ENCODE results near the gene PSMD13.

PSMD13 gene

GRCh38 chr11:299081-299891 lies 62.5 kb downstream of the PSMD13 start, which contains the start of gene IFITM5:
Gene IFITM5 (minus strand): TSS chr11:299526. CDS start chr11:299490, 36 bp downstream.
- no peak for DNase-seq (ENCODE audit: low read depth in 2 of 2)

GRCh38 chr11:299951-300735 lies 63.4 kb downstream of the PSMD13 start:
- DNase-seq (ENCODE audit: low read depth in 2 of 2), result no peak

Measured in stimulated activated CD8-positive, alpha-beta memory T cell treated with anti-CD3 and anti-CD28 coated beads, Interleukin-2, amount 100 ng/mL, for 48 hours (primary cell).